Right lobe of liver (tissue), 6 donors: ENCODE results near the gene INSIG2. TPM values are rescaled to one million over a fixed set of nuclear protein-coding genes. Genes with fewer than 3 reads are reported as not detected.
"Not testable (repeated sequence)": the region's sequence is repeated elsewhere in the genome, so short reads cannot be mapped to it uniquely, and the experiment has no call there.

Experiments
- ATAC-seq, 4 donors: fragments of 200-7000 bp; cut with Tn5 transposase; one replicate each; pipeline ENCODE4 v1.9.1; 2020; ENCODE audit warnings: mild to moderate bottlenecking in 4 of 4, moderate library complexity in 4 of 4
- DNase-seq, 3 donors: peaks; one replicate each; pipeline ENCODE4 v3.0.0-alpha.2; 2020
- H3K27ac ChIP-seq, 3 donors: fragments of 200-600 bp; one replicate each; pipeline ENCODE4 v1.8.0; 2022
- H3K27me3 ChIP-seq, 2 donors: fragments of 200-600 bp; one replicate each; pipeline ENCODE4 v1.8.0; 2022
- H3K36me3 ChIP-seq, 4 donors: fragments of 200-600 bp; sonication (generic) in 1 of 4; one replicate each; pipeline versions ENCODE4 v1.5.1 to v1.8.0; 2017 to 2022; ENCODE audit warnings: control low read depth in 1 of 4
- H3K4me1 ChIP-seq, 4 donors: fragments of 200-600 bp; sonication (generic) in 1 of 4; one replicate each; pipeline versions ENCODE4 v1.5.1 to v1.8.0; 2017 to 2022; ENCODE audit warnings: control low read depth in 1 of 4
- H3K4me3 ChIP-seq, 3 donors: fragments of 200-600 bp; one replicate each; pipeline ENCODE4 v1.8.0; 2022
- H3K9me3 ChIP-seq, 4 donors: fragments of 200-600 bp; sonication (generic) in 1 of 4; one replicate each; pipeline versions ENCODE4 v1.5.1 to v1.8.0; 2017 to 2022; ENCODE audit warnings: control low read depth in 1 of 4
- POLR2A ChIP-seq: fragments of 450-650 bp; IDR thresholded peaks from one replicate; pipeline ENCODE4 v1.6.1; 2017; ENCODE audit warnings: antibody characterized with exemption, mild to moderate bottlenecking
- WGBS: methylation state at CpG from one replicate; pipeline ENCODE4 v1.1.6; 2018; ENCODE audit warnings: low coverage, low lambda C conversion rate; ENCODE audit not compliant: insufficient coverage; ENCODE audit errors: missing lambda C conversion rate; 5-methylcytosine and 5-hydroxymethylcytosine counted together
- intact Hi-C, 2 donors: fragments of 100-400 bp; cut with DNase I; formaldehyde crosslinking; loops; one replicate each; pipeline versions ENCODE4 v1.11.2 to v1.14.1; 2022
- total RNA-seq, 6 experiments: library from RNA; depleted of rRNA in 2 of 6; stranded (reverse); fragments of >200 nt in 2 of 6; fragmentation: NEBNext Ultra II Directional in 3 of 6; extraction: Animal tissue kit (Norgen Biotek cat#: 25700) in 3 of 6; gene quantifications; one replicate each; pipeline versions ENCODE4 v1.1.0 to v1.2.4, GENCODE V29; 2016 to 2023
- TF ChIP-seq, protein P1 (sequence below), 4 donors: fragments of 200-600 bp in 3 of 4; fragments of 450-650 bp in 1 of 4; IDR thresholded peaks; one replicate each; pipeline versions ENCODE4 v1.5.1 to v1.8.0; 2016 to 2022; ENCODE audit warnings: antibody characterized with exemption in 4 of 4, mild to moderate bottlenecking in 2 of 4
- donor health status: DM: no; HTN: yes; CAD: no.
- donor health status: DM: no; HTN: no; CAD: no.
- donor health status: DM: no; HTN: no; CAD: no.
- donor health status: DM: no; HTN: yes; CAD: no.
- donor health status: DM: no; HTN: yes; CAD: no.

Gene INSIG2
- total RNA-seq, 6 experiments from 2014 or later, result 13.0 to 53.9 (median 18.9) TPM

DNA sequence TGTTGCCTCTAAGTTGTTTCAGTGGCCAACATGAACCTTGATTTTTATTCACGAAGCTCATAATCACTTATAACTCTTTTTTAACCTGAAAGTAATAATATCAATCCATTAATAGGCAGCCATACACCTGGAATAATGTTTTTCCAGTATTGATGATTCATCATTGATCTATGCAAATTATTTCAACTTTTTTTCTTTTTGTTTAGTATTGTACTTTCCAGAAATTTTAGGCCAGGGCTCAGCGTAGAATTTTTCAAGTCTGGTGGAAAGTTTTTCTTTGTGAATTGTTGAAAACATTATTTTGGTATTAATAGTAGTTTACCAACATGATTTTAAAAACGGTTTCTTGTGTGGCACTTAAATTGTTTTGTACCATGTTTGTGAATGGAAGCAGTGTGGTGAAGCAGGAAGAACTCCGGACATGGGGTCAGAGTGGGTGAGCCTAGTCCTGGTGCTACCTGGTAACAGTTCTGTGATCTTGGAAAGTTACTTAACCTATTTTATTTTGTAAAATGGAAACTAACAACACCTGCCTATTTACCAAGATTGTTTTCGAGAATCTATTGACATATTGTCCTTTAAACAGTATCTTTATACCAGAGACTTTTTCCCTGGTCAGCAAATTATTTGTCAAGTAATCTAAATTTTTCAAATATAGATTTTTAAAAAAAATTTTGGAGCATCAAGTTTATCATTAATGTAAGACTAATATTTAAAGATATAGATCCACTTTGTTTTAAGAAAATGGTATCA lies 2.3 kb downstream of the INSIG2 start:
- Histone ChIP-seq H3K9me3 (no peaks in the 10 kb centered on the region), H3K36me3 (no peaks in the 10 kb centered on the region), H3K27me3 (no peaks in the 10 kb centered on the region), H3K4me3 (peak overlapping the region; percentile 12 to 69 (median 65)), H3K27ac (peak overlapping the region; percentile 93 to 95 (median 94)), H3K4me1 (peaks cover 0 to 33% (median 12%) of the 10 kb centered on the region in 4 donors)
- ATAC-seq, result no peak
- 26% methylated on average over 5 of the region's 5 CpGs for WGBS
- no peak for DNase-seq
- intact Hi-C loops, result no loop called here
- TF ChIP-seq, protein P1, sequence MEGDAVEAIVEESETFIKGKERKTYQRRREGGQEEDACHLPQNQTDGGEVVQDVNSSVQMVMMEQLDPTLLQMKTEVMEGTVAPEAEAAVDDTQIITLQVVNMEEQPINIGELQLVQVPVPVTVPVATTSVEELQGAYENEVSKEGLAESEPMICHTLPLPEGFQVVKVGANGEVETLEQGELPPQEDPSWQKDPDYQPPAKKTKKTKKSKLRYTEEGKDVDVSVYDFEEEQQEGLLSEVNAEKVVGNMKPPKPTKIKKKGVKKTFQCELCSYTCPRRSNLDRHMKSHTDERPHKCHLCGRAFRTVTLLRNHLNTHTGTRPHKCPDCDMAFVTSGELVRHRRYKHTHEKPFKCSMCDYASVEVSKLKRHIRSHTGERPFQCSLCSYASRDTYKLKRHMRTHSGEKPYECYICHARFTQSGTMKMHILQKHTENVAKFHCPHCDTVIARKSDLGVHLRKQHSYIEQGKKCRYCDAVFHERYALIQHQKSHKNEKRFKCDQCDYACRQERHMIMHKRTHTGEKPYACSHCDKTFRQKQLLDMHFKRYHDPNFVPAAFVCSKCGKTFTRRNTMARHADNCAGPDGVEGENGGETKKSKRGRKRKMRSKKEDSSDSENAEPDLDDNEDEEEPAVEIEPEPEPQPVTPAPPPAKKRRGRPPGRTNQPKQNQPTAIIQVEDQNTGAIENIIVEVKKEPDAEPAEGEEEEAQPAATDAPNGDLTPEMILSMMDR (IDR thresholded peaks at IDR 0.05), result no peak
- TF ChIP-seq POLR2A, result no peak

DNA sequence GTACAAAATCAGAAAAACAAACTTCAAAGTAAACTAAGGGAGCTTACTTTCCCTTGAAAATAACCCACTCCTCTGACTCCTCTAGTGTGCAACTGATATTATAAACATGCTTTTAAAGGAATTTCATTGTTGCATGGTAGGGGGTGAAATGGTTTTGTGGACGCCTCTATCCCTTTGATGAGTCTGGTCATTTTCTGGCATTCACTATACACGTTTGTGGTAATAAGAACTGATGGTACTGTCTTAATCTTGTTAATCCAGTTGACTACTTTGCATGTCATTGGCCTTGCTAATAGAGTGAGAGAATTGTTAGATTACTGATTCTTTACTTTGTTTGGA lies 2.8 kb downstream of the INSIG2 start:
- no peak for TF ChIP-seq POLR2A
- TF ChIP-seq, protein P1 (IDR thresholded peaks at IDR 0.05), result no peak
- H3K27me3 ChIP-seq, result no peaks in the 10 kb centered on the region
- no peak for ATAC-seq
- peaks cover 0 to 31% (median 10%) of the 10 kb centered on the region in 4 donors for H3K4me1 ChIP-seq
- WGBS, result 38% methylated on average over 2 of the region's 2 CpGs
- DNase-seq, result no peak
- no peak overlapping the region for H3K4me3 ChIP-seq
- intact Hi-C loops, result no loop called here
- H3K36me3 ChIP-seq, result no peaks in the 10 kb centered on the region
- H3K27ac ChIP-seq, result peak overlapping the region in 2 of 3 donors; percentile 13 to 94
- no peaks in the 10 kb centered on the region for H3K9me3 ChIP-seq

DNA sequence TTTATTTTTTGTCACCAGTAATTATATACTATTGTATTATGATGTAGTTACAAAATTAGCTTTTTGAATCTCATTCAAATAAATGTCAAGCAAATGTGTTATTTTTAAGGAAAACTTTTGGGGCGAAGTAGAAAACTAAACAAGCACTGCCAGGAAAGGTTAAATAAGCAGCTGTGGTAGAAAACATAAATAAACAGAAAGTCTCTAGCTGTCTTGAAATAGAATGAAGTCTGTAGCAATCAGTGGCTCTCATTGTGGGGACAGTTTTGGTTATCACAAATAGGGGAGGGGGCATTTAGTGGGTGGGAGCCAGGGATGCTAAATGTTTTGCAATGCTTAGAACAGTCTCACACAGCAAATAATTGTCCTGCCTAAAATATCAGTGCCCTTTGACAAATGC lies 3.4 kb downstream of the INSIG2 start:
- intact Hi-C loops, result no loop called here
- TF ChIP-seq POLR2A, result no peak
- TF ChIP-seq, protein P1 (IDR thresholded peaks at IDR 0.05), result no peak
- no peaks in the 10 kb centered on the region for H3K27me3 ChIP-seq
- H3K4me1 ChIP-seq, result peaks cover 0 to 25% (median 8%) of the 10 kb centered on the region in 4 donors
- no peak overlapping the region for H3K4me3 ChIP-seq
- H3K36me3 ChIP-seq, result peaks cover 0 to 4% (median 3%) of the 10 kb centered on the region in 4 donors
- DNase-seq, result no peak
- 16% methylated on average over 1 of the region's 1 CpG for WGBS
- H3K27ac ChIP-seq, result peak overlapping the region in 1 of 3 donors; percentile 13
- ATAC-seq, result no peak
- no peaks in the 10 kb centered on the region for H3K9me3 ChIP-seq

DNA sequence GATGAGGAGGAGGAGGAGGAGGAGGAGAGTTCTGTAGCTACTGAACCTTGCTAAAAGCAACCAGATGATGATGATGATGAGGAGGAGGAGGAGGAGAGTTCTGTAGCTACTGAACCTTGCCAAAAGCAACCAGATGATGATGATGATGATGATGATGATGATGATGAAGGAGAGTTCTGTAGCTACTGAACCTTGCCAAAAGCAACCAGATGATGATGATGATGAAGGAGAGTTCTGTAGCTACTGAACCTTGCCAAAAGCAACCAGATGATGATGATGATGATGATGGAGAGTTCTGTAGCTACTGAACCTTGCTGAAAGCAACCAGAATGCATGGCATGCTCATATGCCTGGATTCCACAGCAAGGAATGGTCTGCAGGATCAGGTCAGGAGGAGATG lies 5.8 kb downstream of the INSIG2 start:
- intact Hi-C loops, ATAC-seq, H3K4me3 ChIP-seq, H3K9me3 ChIP-seq, DNase-seq, H3K27ac ChIP-seq, H3K27me3 ChIP-seq: not testable (repeated sequence)
- Histone ChIP-seq H3K36me3 (peaks cover 0 to 12% (median 8%) of the 10 kb centered on the region in 4 donors), H3K4me1 (peaks cover 0 to 21% (median 7%) of the 10 kb centered on the region in 4 donors)

DNA sequence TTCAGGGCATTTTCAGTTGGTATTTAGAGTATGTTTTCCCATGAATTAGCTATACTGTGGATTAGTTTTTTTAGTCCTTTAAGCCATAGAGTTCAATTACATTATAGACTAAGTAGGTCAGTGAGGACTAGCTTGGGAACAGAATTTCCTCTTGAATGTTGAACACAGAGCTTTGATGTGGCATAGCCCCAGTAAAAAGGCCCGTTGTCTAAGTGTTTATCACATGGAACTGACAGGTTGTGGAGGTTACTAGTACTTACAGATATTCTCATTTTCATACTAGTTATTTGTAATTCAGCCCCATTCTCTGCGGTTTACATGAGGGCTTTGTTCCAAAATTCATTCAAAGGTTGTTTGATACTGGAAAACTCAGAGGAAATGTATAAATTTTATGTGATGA lies 6.2 kb downstream of the INSIG2 start:
- WGBS, result 69% methylated on average over 2 of the region's 2 CpGs

More for the DNA sequence above, 6.2 kb downstream of the INSIG2 start:
- no peak for DNase-seq
- no peaks in the 10 kb centered on the region for H3K9me3 ChIP-seq
- peaks cover 0 to 21% (median 7%) of the 10 kb centered on the region in 4 donors for H3K4me1 ChIP-seq
- H3K27me3 ChIP-seq, result no peaks in the 10 kb centered on the region
- no peak overlapping the region for H3K4me3 ChIP-seq
- H3K27ac ChIP-seq, result no peak overlapping the region
- ATAC-seq, result no peak
- H3K36me3 ChIP-seq, result peaks cover 0 to 12% (median 8%) of the 10 kb centered on the region in 4 donors
- intact Hi-C loops, result no loop called here
- TF ChIP-seq, protein P1 (IDR thresholded peaks at IDR 0.05), result no peak
- TF ChIP-seq POLR2A, result no peak
